ENCODE data around the gene BANF2. TPM values are rescaled to one million over a fixed set of nuclear protein-coding genes. Genes with fewer than 3 reads are reported as not detected.

Gene BANF2
- total and polyA plus RNA-seq, 2 experiments from 2014 or later: not detected

GRCh38 chr20:17666481-17666880 lies 33.3 kb upstream of the BANF2 start:
- no peaks in the 10 kb centered on the region for H3K27me3 ChIP-seq (ENCODE audit: insufficient read depth)
- H3K4me2 ChIP-seq: no peak overlapping the region
- no peak overlapping the region for H3K27ac ChIP-seq (ENCODE audit: low read depth)
- H3K27me3 Mint-ChIP-seq (ENCODE audit: insufficient read depth, low read depth, poor library complexity): peaks cover 2% of the 10 kb centered on the region
- peaks cover 22% of the 10 kb centered on the region for H4K20me1 ChIP-seq (replicated peaks; ENCODE audit: insufficient read depth)
- H3K9me3 Mint-ChIP-seq: no peaks in the 10 kb centered on the region
- peaks cover 11% of the 10 kb centered on the region; the same call in 2 of the 3 replicates for H3K36me3 Mint-ChIP-seq (ENCODE audit: low read depth)
- H3K36me3 ChIP-seq (ENCODE audit: insufficient read depth): no peaks in the 10 kb centered on the region
- no peaks in the 10 kb centered on the region for H3F3A ChIP-seq (replicated peaks; ENCODE audit: low read depth)
- no peak overlapping the region for H3K4me3 ChIP-seq
- no peak for DNase-seq (ENCODE audit: low spot score)
- H3K4me1 Mint-ChIP-seq: peaks cover 77% of the 10 kb centered on the region
- TF ChIP-seq CTCF (conservative IDR thresholded peaks at IDR 0.05; ENCODE audit: low read depth in 2 of 2) (no peak), EZH2 (IDR thresholded peaks at IDR 0.05; ENCODE audit: low read depth, unreplicated experiment) (no peak), STAT1 (IDR thresholded peaks at IDR 0.05; ENCODE audit: unreplicated experiment) (no peak), JUNB (IDR thresholded peaks at IDR 0.05; ENCODE audit: unreplicated experiment) (no peak), REST (IDR thresholded peaks at IDR 0.05; ENCODE audit: unreplicated experiment) (no peak), ZNF462 (CRISPR knock-in tag; IDR thresholded peaks at IDR 0.05) (no peak), NANOG (IDR thresholded peaks at IDR 0.05; ENCODE audit: borderline replicate concordance) (no peak), POLR2AphosphoS5 (IDR thresholded peaks at IDR 0.05; ENCODE audit: low read depth) (no peak), CREB1 (CRISPR knock-in tag; IDR thresholded peaks at IDR 0.05; ENCODE audit: low read depth) (no peak), ETS1 (IDR thresholded peaks at IDR 0.05) (no peak)
- peaks cover 97% of the 10 kb centered on the region for H3K79me2 ChIP-seq (replicated peaks; ENCODE audit: insufficient read depth)
- H2AFZ ChIP-seq: no peak overlapping the region
- H3K9me2 ChIP-seq (ENCODE audit: insufficient read depth): no peaks in the 10 kb centered on the region
- peaks cover 45% of the 10 kb centered on the region for H3K4me1 ChIP-seq (ENCODE audit: insufficient read depth)
- ATAC-seq: no peak
- no peak overlapping the region for H3K4me3 Mint-ChIP-seq
- H3K27ac Mint-ChIP-seq: no peak overlapping the region
